Fibroblast of skin of right quadriceps (primary cell): ENCODE data around the gene CHAC1.
A peak's percentile ranks its signal among the peaks of the same experiment; 100 is the strongest.

Experiments used
- DNase-seq: peaks from one replicate; pipeline ENCODE4 v3.0.0-alpha.2; 2013

The CHAC1 gene

GRCh38 chr15:40925495-40925862, 27.8 kb upstream of the CHAC1 start:
- no peak for DNase-seq

- DNase-seq: no peak
Observed at GRCh38 chr15:40925863-40926658, 27.2 kb upstream of the CHAC1 start.

GRCh38 chr15:40926659-40927494, 26.4 kb upstream of the CHAC1 start:
- DNase-seq: no peak

GRCh38 chr15:40927495-40927872, 25.8 kb upstream of the CHAC1 start:
- no peak for DNase-seq

GRCh38 chr15:40927873-40928806, 25.1 kb upstream of the CHAC1 start:
- DNase-seq: no peak

GRCh38 chr15:40928821-40929659, 24.2 kb upstream of the CHAC1 start, which contains the start of gene DLL4:
TSS of gene DLL4 (plus strand) at chr15:40929340. CDS start at chr15:40929669, 329 bp downstream.
- DNase-seq: no peak

- DNase-seq: no peak
Observed at GRCh38 chr15:40929660-40930429, 23.4 kb upstream of the CHAC1 start.

GRCh38 chr15:40930430-40931299, 22.6 kb upstream of the CHAC1 start:
- no peak for DNase-seq

- no peak for DNase-seq
Observed at GRCh38 chr15:40931300-40932142, 21.8 kb upstream of the CHAC1 start.

- DNase-seq: no peak
Observed at GRCh38 chr15:40932156-40932555, 21.1 kb upstream of the CHAC1 start.

- DNase-seq: no peak
Observed at GRCh38 chr15:40932649-40933516, 20.4 kb upstream of the CHAC1 start.

- no peak for DNase-seq
Observed at GRCh38 chr15:40933517-40933902, 19.8 kb upstream of the CHAC1 start.

GRCh38 chr15:40934457-40934856, 18.8 kb upstream of the CHAC1 start:
- no peak for DNase-seq

GRCh38 chr15:40936234-40936708, 17.0 kb upstream of the CHAC1 start:
- DNase-seq: no peak

GRCh38 chr15:40936709-40937666, 16.3 kb upstream of the CHAC1 start:
- peak; percentile 65 for DNase-seq

- no peak for DNase-seq
Observed at GRCh38 chr15:40937762-40938535, 15.3 kb upstream of the CHAC1 start.
